ENCODE data around the gene DGKG.
A peak's percentile ranks its signal among the peaks of the same experiment; 100 is the strongest.

The DGKG gene

GRCh38 chr3:186380622-186381380 is 18.8 kb upstream of the DGKG start:
- Mint-ChIP-seq H3K4me3 (no peak overlapping the region), H3K27ac (peak overlapping the region; percentile 42), H3K9me3 (no peaks in the 10 kb centered on the region), H3K36me3 (ENCODE audit: low read depth) (no peaks in the 10 kb centered on the region), H3K4me1 (ENCODE audit: low read depth) (peaks cover 18% of the 10 kb centered on the region), H3K27me3 (peaks cover 20% of the 10 kb centered on the region)
- no peak for DNase-seq

GRCh38 chr3:186375443-186375842 is 13.4 kb upstream of the DGKG start:
- no peaks in the 10 kb centered on the region for H3K9me3 Mint-ChIP-seq
- H3K4me1 Mint-ChIP-seq (ENCODE audit: low read depth): peaks cover 9% of the 10 kb centered on the region
- DNase-seq: no peak
- no peaks in the 10 kb centered on the region for H3K36me3 Mint-ChIP-seq (ENCODE audit: low read depth)
- H3K27ac Mint-ChIP-seq: no peak overlapping the region
- H3K27me3 Mint-ChIP-seq: peaks cover 38% of the 10 kb centered on the region
- H3K4me3 Mint-ChIP-seq: no peak overlapping the region

- Mint-ChIP-seq H3K27ac (no peak overlapping the region), H3K4me3 (no peak overlapping the region), H3K36me3 (ENCODE audit: low read depth) (no peaks in the 10 kb centered on the region), H3K9me3 (no peaks in the 10 kb centered on the region), H3K4me1 (ENCODE audit: low read depth) (peaks cover 6% of the 10 kb centered on the region), H3K27me3 (peaks cover 38% of the 10 kb centered on the region)
- no peak for DNase-seq
These were observed 12.3 kb upstream of the DGKG start for GRCh38 chr3:186374376-186374775.

GRCh38 chr3:186369217-186369616 is 7.2 kb upstream of the DGKG start:
- Mint-ChIP-seq H3K4me1 (ENCODE audit: low read depth) (no peaks in the 10 kb centered on the region), H3K36me3 (ENCODE audit: low read depth) (no peaks in the 10 kb centered on the region), H3K27me3 (peaks cover 35% of the 10 kb centered on the region), H3K4me3 (no peak overlapping the region), H3K9me3 (no peaks in the 10 kb centered on the region), H3K27ac (no peak overlapping the region)
- no peak for DNase-seq

GRCh38 chr3:186368717-186369116 is 6.7 kb upstream of the DGKG start:
- Mint-ChIP-seq H3K27me3 (peaks cover 36% of the 10 kb centered on the region), H3K4me1 (ENCODE audit: low read depth) (no peaks in the 10 kb centered on the region), H3K27ac (no peak overlapping the region), H3K36me3 (ENCODE audit: low read depth) (no peaks in the 10 kb centered on the region), H3K9me3 (no peaks in the 10 kb centered on the region), H3K4me3 (no peak overlapping the region)
- DNase-seq: no peak

- Mint-ChIP-seq H3K4me1 (ENCODE audit: low read depth) (no peaks in the 10 kb centered on the region), H3K27ac (no peak overlapping the region), H3K9me3 (no peaks in the 10 kb centered on the region), H3K4me3 (no peak overlapping the region), H3K36me3 (ENCODE audit: low read depth) (no peaks in the 10 kb centered on the region), H3K27me3 (peaks cover 39% of the 10 kb centered on the region)
- DNase-seq: no peak
These were observed 6.1 kb upstream of the DGKG start for GRCh38 chr3:186368176-186368575.

- Mint-ChIP-seq H3K9me3 (no peaks in the 10 kb centered on the region), H3K27ac (no peak overlapping the region), H3K4me1 (ENCODE audit: low read depth) (no peaks in the 10 kb centered on the region), H3K4me3 (no peak overlapping the region), H3K36me3 (ENCODE audit: low read depth) (no peaks in the 10 kb centered on the region), H3K27me3 (peaks cover 43% of the 10 kb centered on the region)
- DNase-seq: no peak
These were observed 5.6 kb upstream of the DGKG start for GRCh38 chr3:186367631-186368030.

- H3K27me3 Mint-ChIP-seq: peaks cover 50% of the 10 kb centered on the region
- peaks cover 7% of the 10 kb centered on the region for H3K4me1 Mint-ChIP-seq (ENCODE audit: low read depth)
- H3K27ac Mint-ChIP-seq: no peak overlapping the region
- H3K36me3 Mint-ChIP-seq (ENCODE audit: low read depth): no peaks in the 10 kb centered on the region
- no peak for DNase-seq
- H3K4me3 Mint-ChIP-seq: no peak overlapping the region
- H3K9me3 Mint-ChIP-seq: no peaks in the 10 kb centered on the region
These were observed 4.2 kb upstream of the DGKG start for GRCh38 chr3:186366206-186366605.

- H3K4me3 Mint-ChIP-seq: no peak overlapping the region
- no peak overlapping the region for H3K27ac Mint-ChIP-seq
- no peaks in the 10 kb centered on the region for H3K36me3 Mint-ChIP-seq (ENCODE audit: low read depth)
- peaks cover 9% of the 10 kb centered on the region for H3K4me1 Mint-ChIP-seq (ENCODE audit: low read depth)
- no peak for DNase-seq
- H3K27me3 Mint-ChIP-seq: peaks cover 58% of the 10 kb centered on the region
- H3K9me3 Mint-ChIP-seq: no peaks in the 10 kb centered on the region
These were observed 3.4 kb upstream of the DGKG start for GRCh38 chr3:186365202-186365974.

GRCh38 chr3:186362988-186363387 is 954 bp upstream of the DGKG start:
- Mint-ChIP-seq H3K27me3 (peaks cover 74% of the 10 kb centered on the region), H3K36me3 (ENCODE audit: low read depth) (no peaks in the 10 kb centered on the region), H3K27ac (no peak overlapping the region), H3K4me3 (no peak overlapping the region), H3K9me3 (no peaks in the 10 kb centered on the region), H3K4me1 (ENCODE audit: low read depth) (peaks cover 9% of the 10 kb centered on the region)
- DNase-seq: no peak

GRCh38 chr3:186362537-186362842 is 456 bp upstream of the DGKG start:
- DNase-seq: no peak
- Mint-ChIP-seq H3K36me3 (ENCODE audit: low read depth) (no peaks in the 10 kb centered on the region), H3K4me3 (peak overlapping the region; percentile 59), H3K9me3 (no peaks in the 10 kb centered on the region), H3K4me1 (ENCODE audit: low read depth) (peaks cover 9% of the 10 kb centered on the region), H3K27me3 (peaks cover 76% of the 10 kb centered on the region), H3K27ac (no peak overlapping the region)

- Mint-ChIP-seq H3K27me3 (peaks cover 77% of the 10 kb centered on the region), H3K9me3 (no peaks in the 10 kb centered on the region), H3K36me3 (ENCODE audit: low read depth) (no peaks in the 10 kb centered on the region), H3K4me3 (peak overlapping the region; percentile 59), H3K4me1 (ENCODE audit: low read depth) (peaks cover 9% of the 10 kb centered on the region), H3K27ac (no peak overlapping the region)
- DNase-seq: peak; percentile 40
These were observed 730 bp downstream of the DGKG start for GRCh38 chr3:186361246-186361761.

GRCh38 chr3:186360779-186361178 is 1.3 kb downstream of the DGKG start:
- no peaks in the 10 kb centered on the region for H3K9me3 Mint-ChIP-seq
- H3K27ac Mint-ChIP-seq: no peak overlapping the region
- no peaks in the 10 kb centered on the region for H3K36me3 Mint-ChIP-seq (ENCODE audit: low read depth)
- peak overlapping the region; percentile 24 for H3K4me3 Mint-ChIP-seq
- no peak for DNase-seq
- peaks cover 80% of the 10 kb centered on the region for H3K27me3 Mint-ChIP-seq
- peaks cover 9% of the 10 kb centered on the region for H3K4me1 Mint-ChIP-seq (ENCODE audit: low read depth)

- H3K4me3 Mint-ChIP-seq: no peak overlapping the region
- H3K4me1 Mint-ChIP-seq (ENCODE audit: low read depth): peaks cover 9% of the 10 kb centered on the region
- no peak overlapping the region for H3K27ac Mint-ChIP-seq
- H3K9me3 Mint-ChIP-seq: no peaks in the 10 kb centered on the region
- H3K36me3 Mint-ChIP-seq (ENCODE audit: low read depth): no peaks in the 10 kb centered on the region
- H3K27me3 Mint-ChIP-seq: peaks cover 67% of the 10 kb centered on the region
- no peak for DNase-seq
These were observed 3.0 kb downstream of the DGKG start for GRCh38 chr3:186359078-186359477.

- Mint-ChIP-seq H3K36me3 (ENCODE audit: low read depth) (no peaks in the 10 kb centered on the region), H3K4me3 (no peak overlapping the region), H3K27ac (no peak overlapping the region), H3K27me3 (peaks cover 52% of the 10 kb centered on the region), H3K4me1 (ENCODE audit: low read depth) (peaks cover 2% of the 10 kb centered on the region), H3K9me3 (no peaks in the 10 kb centered on the region)
- no peak for DNase-seq
These were observed 5.9 kb downstream of the DGKG start for GRCh38 chr3:186356152-186356551.
